ENCODE measurements around the gene PDCD2L.

- TF ChIP-seq CTCF (conservative IDR thresholded peaks at IDR 0.05; ENCODE audit: low read depth, low read length): no peak
- TF ChIP-seq EZH2 (IDR thresholded peaks at IDR 0.05; ENCODE audit: low read length, unreplicated experiment): no peak
Measured at GRCh38 chr19:34432797-34433196, 28.6 kb downstream of the PDCD2L start.

All from PC-3 (cell line).